ENCODE measurements around the gene BRI3BP. TPM values are rescaled to one million over a fixed set of nuclear protein-coding genes. Genes with fewer than 3 reads are reported as not detected.
A peak's percentile ranks its signal among the peaks of the same experiment; 100 is the strongest.

The BRI3BP gene
- total RNA-seq, 2 donors from 2014 or later, result 16.5 to 30.0 TPM

DNA sequence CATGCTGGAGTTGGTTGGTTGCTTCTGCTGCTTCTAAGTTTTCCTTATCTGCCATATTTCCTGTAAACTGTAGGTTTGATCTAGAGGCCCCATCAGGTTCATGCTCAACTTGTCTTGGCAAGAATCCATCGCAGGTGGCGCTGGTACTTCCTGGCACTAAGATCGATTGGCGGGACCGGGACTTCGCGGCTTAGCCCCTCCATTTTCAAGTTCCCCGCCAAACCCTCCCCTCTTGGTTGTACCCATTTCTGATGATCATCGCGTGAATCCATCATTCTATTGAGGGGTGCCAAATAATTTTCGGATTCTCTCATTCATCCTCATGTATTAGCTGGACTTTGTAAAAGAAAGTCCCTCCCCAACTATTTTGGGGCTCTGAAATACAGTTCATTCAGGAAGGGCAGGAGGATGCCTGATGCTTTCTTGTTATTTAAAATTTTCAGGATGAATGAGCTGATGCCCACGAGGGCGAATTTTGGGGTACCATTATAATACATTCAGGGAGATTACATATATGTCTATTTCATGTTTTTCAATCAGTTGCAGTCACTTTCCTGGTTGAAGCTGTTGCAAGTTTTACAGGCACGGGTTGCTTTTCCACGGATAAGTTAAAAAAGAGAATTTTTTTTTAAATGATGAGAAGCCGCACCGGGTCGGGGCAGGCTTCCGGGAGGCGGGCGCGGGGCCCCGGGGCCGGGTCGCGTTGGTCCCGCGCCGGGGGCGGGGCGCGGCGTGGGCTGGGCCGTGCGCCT is 395 bp upstream of the BRI3BP start:
- DNase-seq (ENCODE audit: low spot score) (peak; percentile 82), ATAC-seq (peak; percentile 85 to 88)
- Mint-ChIP-seq H3K36me3 (no peaks in the 10 kb centered on the region), H3K4me3 (peak overlapping the region; percentile 91), H3K27ac (peak overlapping the region; percentile 87 to 93), H3K27me3 (no peaks in the 10 kb centered on the region), H3K9me3 (no peaks in the 10 kb centered on the region), H3K4me1 (ENCODE audit: low read depth in 2 of 2) (peaks cover 22 to 32% of the 10 kb centered on the region in 2 donors)

DNA sequence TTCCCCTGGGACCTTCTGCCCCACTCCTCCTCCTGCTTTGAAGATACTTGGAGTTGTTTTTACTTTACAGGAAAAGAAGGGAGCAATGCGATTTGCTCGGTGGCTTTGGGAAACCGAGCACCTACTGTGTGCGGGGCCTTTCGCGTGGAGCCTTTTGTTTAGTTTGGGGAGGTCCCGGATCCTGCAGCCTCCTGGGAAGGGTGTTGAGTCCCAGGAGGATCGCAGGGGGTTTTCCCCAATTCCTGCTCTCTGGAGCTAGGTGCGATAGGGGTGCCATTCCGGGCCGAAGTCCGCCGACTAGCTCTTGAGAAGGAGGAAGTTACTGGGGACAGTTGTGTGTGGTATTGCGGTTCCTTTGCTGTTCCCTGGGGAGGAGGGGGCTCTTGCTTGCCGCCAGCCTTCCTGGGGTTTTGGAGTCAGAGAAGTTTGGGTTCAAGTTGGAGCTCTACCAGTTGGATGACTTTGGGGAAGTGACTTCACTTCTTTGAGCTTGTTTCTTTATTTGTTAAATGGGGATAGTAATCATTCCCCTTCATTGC is 1.1 kb downstream of the BRI3BP start:
- no peaks in the 10 kb centered on the region for H3K9me3 Mint-ChIP-seq
- H3K4me3 Mint-ChIP-seq, result peak overlapping the region; percentile 96
- H3K27ac Mint-ChIP-seq, result peak overlapping the region; percentile 24 to 60
- ATAC-seq, result no peak
- no peaks in the 10 kb centered on the region for H3K27me3 Mint-ChIP-seq
- H3K4me1 Mint-ChIP-seq (ENCODE audit: low read depth in 2 of 2), result peaks cover 19 to 22% of the 10 kb centered on the region in 2 donors
- peak; percentile 34 for DNase-seq (ENCODE audit: low spot score)
- H3K36me3 Mint-ChIP-seq, result no peaks in the 10 kb centered on the region

DNA sequence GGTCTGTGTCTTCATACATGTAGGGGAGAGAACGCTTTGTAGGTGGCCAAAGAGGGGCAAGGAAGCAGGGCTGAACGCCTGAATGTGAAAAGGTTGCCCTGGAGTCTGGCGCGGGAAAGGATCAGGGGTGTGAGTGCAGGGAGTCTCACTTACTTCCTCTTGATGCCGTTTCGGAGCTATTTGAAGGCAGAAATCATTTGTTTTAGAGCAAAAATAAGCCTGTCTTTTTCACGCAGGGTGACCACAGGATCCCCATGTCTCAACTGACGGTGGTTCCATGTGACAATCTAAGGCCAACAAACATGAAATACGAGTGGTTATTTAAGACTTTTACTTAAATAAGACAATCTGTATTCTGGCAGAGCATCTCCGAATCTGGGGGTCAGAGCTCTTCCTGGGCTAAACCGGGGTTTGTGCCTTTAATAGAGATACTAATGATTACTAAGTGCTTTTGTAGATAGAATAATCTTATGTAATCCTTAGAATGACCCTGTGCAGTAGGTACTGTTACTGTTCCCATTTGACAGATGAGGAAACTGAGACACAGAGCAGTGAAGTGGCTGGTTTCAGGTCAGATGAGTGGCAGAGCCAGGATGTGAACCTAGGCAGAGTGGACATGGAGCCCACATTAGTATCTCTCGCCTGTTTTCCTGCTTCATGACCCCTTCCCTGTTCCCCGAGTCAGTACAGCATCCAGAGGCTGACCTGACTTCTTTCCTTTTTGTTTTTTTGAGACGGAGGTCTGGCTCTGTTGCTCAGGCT is 1.9 kb downstream of the BRI3BP start:
- Mint-ChIP-seq H3K9me3 (no peaks in the 10 kb centered on the region), H3K27ac (peak overlapping the region; percentile 24 to 60), H3K4me1 (ENCODE audit: low read depth in 2 of 2) (peaks cover 19 to 24% of the 10 kb centered on the region in 2 donors), H3K27me3 (no peaks in the 10 kb centered on the region), H3K4me3 (peak overlapping the region; percentile 96), H3K36me3 (no peaks in the 10 kb centered on the region)
- DNase-seq (ENCODE audit: low spot score), result peak; percentile 49
- ATAC-seq, result no peak

DNA sequence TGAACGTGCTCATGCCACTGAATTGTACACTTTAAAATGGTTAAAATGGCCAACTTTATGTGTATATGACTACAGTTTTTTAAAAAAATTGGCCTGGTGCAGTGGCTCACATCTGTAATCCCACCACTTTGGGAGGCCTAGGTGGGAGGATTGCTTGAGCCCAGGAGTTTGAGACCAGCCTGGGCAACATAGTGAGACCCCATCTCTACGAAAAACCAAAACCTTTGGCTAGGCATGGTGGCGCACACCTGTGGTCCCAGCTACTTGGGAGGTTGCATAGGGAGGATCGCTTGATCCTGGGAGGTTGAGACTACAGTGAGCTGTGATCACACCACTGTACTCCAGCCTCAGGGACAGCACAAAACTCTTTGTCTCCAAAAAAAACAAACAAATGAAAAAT is 5.3 kb downstream of the BRI3BP start:
- DNase-seq (ENCODE audit: low spot score) (peak; percentile 6), ATAC-seq (no peak)
- Mint-ChIP-seq H3K36me3 (no peaks in the 10 kb centered on the region), H3K4me1 (ENCODE audit: low read depth in 2 of 2) (peaks cover 26 to 30% of the 10 kb centered on the region in 2 donors), H3K27ac (no peak overlapping the region), H3K9me3 (no peaks in the 10 kb centered on the region), H3K4me3 (no peak overlapping the region), H3K27me3 (no peaks in the 10 kb centered on the region)

DNA sequence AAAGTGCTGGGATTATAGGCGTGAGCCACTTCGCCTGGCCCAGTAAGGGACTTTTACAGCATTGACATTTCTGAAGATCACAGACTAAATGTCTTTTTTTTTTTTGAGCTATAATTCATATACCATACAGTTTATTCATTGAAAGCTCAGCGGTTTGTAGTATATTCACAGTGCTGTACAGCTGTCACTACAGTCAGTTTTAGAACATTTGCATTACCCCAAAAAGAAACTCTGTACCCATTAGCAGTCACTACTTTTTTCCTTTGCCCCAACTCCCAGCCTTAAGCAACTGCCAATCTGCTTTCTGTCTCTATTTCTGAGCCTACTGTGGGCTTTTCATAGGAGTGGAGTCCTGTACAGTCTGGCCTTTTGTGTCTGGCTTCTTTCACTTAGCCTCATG is 8.2 kb downstream of the BRI3BP start:
- Mint-ChIP-seq H3K27ac (no peak overlapping the region), H3K4me1 (ENCODE audit: low read depth in 2 of 2) (peaks cover 15 to 17% of the 10 kb centered on the region in 2 donors), H3K27me3 (no peaks in the 10 kb centered on the region), H3K36me3 (no peaks in the 10 kb centered on the region), H3K9me3 (no peaks in the 10 kb centered on the region), H3K4me3 (no peak overlapping the region)
- no peak for ATAC-seq
- DNase-seq (ENCODE audit: low spot score), result peak; percentile 1

DNA sequence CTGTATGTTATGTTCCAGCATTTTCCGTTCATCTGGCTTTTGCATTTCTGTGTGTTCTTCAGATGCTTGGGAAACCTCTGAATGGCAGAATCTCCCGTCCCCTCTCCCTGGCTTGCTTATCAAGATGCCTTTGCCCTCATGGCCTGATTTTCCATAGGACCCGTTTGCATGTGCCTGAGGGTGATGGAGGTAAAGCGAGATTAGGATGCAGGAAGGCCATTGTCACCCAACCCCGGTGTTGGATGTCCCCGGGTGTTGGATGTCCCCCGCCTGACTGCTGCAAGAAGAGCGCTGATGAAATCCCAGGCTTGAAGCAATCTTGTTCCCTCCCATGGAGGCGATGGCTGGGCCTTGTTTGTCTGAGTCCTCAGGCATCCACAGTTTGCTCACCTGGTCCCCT is 9.6 kb downstream of the BRI3BP start:
- no peaks in the 10 kb centered on the region for H3K36me3 Mint-ChIP-seq
- no peak overlapping the region for H3K4me3 Mint-ChIP-seq
- H3K27ac Mint-ChIP-seq, result peak overlapping the region in 1 of 2 donors; percentile 10
- H3K9me3 Mint-ChIP-seq, result no peaks in the 10 kb centered on the region
- no peaks in the 10 kb centered on the region for H3K27me3 Mint-ChIP-seq
- peaks cover 15 to 17% of the 10 kb centered on the region in 2 donors for H3K4me1 Mint-ChIP-seq (ENCODE audit: low read depth in 2 of 2)
- no peak for DNase-seq (ENCODE audit: low spot score)
- no peak for ATAC-seq

DNA sequence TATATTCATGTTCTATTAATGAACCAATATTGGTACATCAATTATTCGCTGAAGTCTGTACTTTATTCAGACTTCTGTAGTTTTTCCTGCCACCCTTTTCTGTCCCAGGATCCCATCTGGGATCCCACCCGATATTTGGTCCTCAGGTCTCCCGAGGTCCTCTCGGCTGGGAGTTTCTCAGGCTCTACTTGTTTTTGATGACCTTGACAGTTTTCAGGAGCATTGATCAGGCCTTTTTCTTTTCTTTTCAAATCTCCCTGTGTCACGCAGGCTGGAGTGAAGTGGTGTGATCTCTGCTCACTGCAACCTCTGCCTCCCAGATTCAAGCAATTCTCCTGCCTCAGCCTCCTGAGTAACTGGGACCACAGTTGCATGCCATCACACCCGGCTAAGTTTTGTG is 11.2 kb downstream of the BRI3BP start:
- no peaks in the 10 kb centered on the region for H3K9me3 Mint-ChIP-seq
- DNase-seq (ENCODE audit: low spot score), result peak; percentile 41
- peaks cover 15 to 17% of the 10 kb centered on the region in 2 donors for H3K4me1 Mint-ChIP-seq (ENCODE audit: low read depth in 2 of 2)
- H3K27ac Mint-ChIP-seq, result no peak overlapping the region
- no peaks in the 10 kb centered on the region for H3K36me3 Mint-ChIP-seq
- no peak overlapping the region for H3K4me3 Mint-ChIP-seq
- no peaks in the 10 kb centered on the region for H3K27me3 Mint-ChIP-seq
- no peak for ATAC-seq

DNA sequence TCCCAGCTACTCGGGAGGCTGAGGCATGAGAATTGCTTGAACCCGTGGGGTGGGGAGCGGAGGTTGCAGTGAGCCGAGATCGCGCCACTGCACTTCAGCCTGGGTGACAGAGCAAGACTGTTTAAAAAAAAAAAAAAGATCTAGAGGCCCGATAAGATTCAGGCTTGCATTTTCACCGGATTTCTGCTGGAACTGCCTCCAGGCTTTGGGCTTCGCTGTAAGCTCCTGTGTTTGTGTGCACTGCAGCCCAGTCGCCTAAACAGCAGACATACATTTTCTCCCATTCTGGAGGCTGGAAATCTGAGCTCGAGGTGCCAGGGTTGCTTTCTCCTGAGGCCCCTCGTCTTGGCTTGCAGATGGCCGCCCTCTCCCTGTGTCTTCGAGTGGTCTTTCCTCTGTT is 12.2 kb downstream of the BRI3BP start:
- DNase-seq (ENCODE audit: low spot score) (no peak), ATAC-seq (no peak)
- Mint-ChIP-seq H3K36me3 (no peaks in the 10 kb centered on the region), H3K27me3 (no peaks in the 10 kb centered on the region), H3K4me1 (ENCODE audit: low read depth in 2 of 2) (peaks cover 13% of the 10 kb centered on the region in 2 donors), H3K27ac (no peak overlapping the region), H3K4me3 (no peak overlapping the region), H3K9me3 (no peaks in the 10 kb centered on the region)

DNA sequence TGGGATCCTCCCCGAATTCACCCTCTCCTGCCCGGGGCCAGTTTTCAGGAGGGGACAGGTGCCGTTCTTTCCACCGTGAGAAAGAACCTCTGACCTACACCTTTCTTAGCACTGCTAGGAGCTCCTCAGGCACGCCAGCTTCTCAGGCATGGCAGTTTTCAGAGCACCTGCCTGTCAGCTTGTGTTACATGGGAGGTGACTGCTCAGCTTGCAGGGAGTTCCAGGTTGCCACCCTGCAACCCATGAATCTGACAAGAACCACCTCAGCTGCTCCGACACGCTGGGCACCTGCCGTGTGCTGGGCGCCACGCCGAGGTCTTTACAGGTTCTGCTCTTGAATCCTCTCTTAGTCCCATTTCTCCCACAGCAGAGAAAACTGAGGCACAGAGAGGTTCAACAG is 12.9 kb downstream of the BRI3BP start:
- H3K4me3 Mint-ChIP-seq, result no peak overlapping the region
- H3K4me1 Mint-ChIP-seq (ENCODE audit: low read depth in 2 of 2), result peaks cover 11 to 12% of the 10 kb centered on the region in 2 donors
- H3K9me3 Mint-ChIP-seq, result no peaks in the 10 kb centered on the region

DNA sequence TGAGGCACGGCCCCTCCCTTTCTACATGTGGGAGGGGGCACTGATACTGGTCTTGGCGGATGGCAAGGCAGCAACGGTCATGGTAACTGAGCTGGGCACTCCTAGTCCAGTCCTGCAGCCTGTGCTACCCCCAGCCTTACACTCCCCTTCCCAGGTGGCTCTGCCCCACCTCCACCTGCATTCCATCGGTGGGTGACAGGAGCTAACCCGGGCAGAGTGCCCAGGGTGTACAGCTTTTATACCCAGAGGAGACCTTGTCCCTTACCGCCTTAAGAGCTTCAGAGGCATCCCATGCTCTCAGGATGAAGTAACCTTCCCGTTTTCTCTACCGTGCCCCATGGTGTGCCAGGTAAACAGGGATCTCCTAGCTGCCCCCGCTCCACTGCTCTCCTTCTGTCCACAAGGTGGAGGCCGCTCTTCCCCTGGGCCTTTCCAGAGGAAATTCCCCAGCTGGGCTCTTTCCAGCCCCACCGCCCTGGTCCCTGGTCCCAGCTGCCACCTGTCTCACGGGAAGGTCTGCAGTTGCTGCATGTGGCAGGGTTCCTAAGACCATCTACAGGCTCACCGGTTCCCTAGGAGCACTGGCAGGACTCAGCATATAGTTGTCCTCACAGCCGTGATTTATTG is 20.5 kb downstream of the BRI3BP start:
- Mint-ChIP-seq H3K4me3 (no peak overlapping the region), H3K36me3 (peaks cover 5% of the 10 kb centered on the region), H3K9me3 (no peaks in the 10 kb centered on the region), H3K4me1 (ENCODE audit: low read depth in 2 of 2) (no peaks in the 10 kb centered on the region), H3K27ac (no peak overlapping the region), H3K27me3 (no peaks in the 10 kb centered on the region)
- ATAC-seq, result peak in 1 of 2 donors; percentile 20
- no peak for DNase-seq (ENCODE audit: low spot score)

More for the DNA sequence above, 12.9 kb downstream of the BRI3BP start:
- H3K27me3 Mint-ChIP-seq, result no peaks in the 10 kb centered on the region
- H3K27ac Mint-ChIP-seq, result no peak overlapping the region
- ATAC-seq (no peak), DNase-seq (ENCODE audit: low spot score) (peak; percentile 20)
- H3K36me3 Mint-ChIP-seq, result no peaks in the 10 kb centered on the region

DNA sequence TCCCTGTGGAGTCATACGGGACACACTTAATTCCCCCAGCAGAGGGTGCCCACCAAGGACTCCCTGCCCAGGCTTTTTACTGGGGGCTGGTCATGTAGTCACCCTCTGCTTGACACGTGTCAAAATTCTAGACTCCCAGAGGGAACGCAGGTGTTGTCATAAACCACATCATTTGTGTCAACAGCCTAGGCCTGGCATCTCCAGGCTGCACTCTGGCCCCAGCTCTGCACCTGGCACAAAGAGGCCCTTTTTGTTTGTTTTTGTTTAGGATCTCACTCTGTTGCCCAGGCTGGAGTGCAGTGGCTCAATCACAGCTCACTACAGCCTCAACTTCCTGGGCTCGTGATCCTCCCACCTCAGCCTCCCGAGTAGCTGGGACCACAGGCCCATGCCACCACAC is 21.1 kb downstream of the BRI3BP start:
- DNase-seq (ENCODE audit: low spot score) (no peak), ATAC-seq (no peak)
- Mint-ChIP-seq H3K4me1 (ENCODE audit: low read depth in 2 of 2) (no peaks in the 10 kb centered on the region), H3K27me3 (no peaks in the 10 kb centered on the region), H3K27ac (no peak overlapping the region), H3K4me3 (no peak overlapping the region), H3K9me3 (no peaks in the 10 kb centered on the region), H3K36me3 (peaks cover 5% of the 10 kb centered on the region)

DNA sequence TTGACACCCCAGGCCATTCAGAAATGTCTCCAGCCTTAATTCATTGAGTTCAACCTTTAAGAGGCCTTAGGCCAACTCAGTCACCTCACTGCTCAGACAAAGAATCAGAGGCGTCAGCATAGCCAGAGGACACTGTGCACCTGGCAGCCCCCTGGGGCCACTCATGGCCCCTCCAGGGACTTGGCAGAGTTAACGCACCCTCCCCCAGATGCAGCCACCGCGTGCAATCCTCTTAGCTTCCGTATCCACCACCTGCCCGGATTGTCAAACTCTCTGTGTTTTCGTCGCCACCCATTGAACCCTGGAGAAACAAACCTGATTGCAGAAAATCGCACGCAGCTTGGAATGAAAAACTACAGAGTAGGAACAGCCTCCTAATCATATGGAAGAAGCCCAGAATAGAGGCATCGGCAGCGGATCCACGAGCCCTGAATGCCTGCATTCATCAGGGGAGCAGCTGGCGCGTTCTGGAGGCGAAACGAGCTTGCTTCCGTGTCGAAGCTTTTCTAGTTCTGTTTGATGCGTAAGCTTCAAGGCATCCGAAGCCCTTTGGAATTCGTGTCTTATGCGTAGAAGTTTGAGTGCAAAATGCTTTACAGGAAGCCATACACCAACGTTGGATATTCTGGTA is 22.4 kb downstream of the BRI3BP start:
- Mint-ChIP-seq H3K9me3 (no peaks in the 10 kb centered on the region), H3K27ac (no peak overlapping the region), H3K4me1 (ENCODE audit: low read depth in 2 of 2) (no peaks in the 10 kb centered on the region), H3K4me3 (no peak overlapping the region), H3K27me3 (no peaks in the 10 kb centered on the region), H3K36me3 (peaks cover 5% of the 10 kb centered on the region)
- ATAC-seq (no peak), DNase-seq (ENCODE audit: low spot score) (no peak)

DNA sequence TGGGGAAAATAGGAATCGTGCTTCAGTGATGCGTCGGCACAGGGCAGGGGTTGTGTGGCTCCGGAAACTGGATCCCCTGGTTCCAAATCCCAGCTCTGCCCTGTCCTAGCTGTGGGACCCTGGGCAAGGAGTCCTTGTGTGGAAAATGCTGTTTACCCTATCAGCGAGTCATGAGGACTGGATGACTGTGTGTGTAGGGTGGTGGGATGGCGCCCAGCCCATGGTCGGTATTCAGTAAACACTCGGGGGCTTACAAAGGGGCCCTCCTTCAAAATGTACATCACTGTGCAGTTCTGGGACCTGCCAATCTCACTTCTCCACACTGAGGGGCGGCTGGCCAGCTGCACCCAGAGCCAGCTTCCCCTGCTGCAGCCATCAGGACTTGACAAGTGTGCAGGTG is 24.4 kb downstream of the BRI3BP start:
- H3K27me3 Mint-ChIP-seq, result no peaks in the 10 kb centered on the region
- no peak for DNase-seq (ENCODE audit: low spot score)
- H3K9me3 Mint-ChIP-seq, result no peaks in the 10 kb centered on the region
- no peaks in the 10 kb centered on the region for H3K4me1 Mint-ChIP-seq (ENCODE audit: low read depth in 2 of 2)
- no peak for ATAC-seq
- no peak overlapping the region for H3K4me3 Mint-ChIP-seq
- no peak overlapping the region for H3K27ac Mint-ChIP-seq
- peaks cover 5% of the 10 kb centered on the region for H3K36me3 Mint-ChIP-seq

All from natural killer cell treated with Interleukin-12 subunit alpha and Interleukin-12 subunit beta and Interleukin-15 and Interleukin-18, amount 100 ng/mL, for 72 hours (primary cell).